ENCODE data around the gene QSOX1. TPM values are rescaled to one million over a fixed set of nuclear protein-coding genes. Genes with fewer than 3 reads are reported as not detected.
A peak's percentile ranks its signal among the peaks of the same experiment; 100 is the strongest.

The QSOX1 gene
- total and polyA plus RNA-seq, 9 of the 15 experiments (the other 6 are each of a cell fraction or from before 2014, with no cell fraction given): 4.0 to 53.1 (median 15.0) TPM

DNA sequence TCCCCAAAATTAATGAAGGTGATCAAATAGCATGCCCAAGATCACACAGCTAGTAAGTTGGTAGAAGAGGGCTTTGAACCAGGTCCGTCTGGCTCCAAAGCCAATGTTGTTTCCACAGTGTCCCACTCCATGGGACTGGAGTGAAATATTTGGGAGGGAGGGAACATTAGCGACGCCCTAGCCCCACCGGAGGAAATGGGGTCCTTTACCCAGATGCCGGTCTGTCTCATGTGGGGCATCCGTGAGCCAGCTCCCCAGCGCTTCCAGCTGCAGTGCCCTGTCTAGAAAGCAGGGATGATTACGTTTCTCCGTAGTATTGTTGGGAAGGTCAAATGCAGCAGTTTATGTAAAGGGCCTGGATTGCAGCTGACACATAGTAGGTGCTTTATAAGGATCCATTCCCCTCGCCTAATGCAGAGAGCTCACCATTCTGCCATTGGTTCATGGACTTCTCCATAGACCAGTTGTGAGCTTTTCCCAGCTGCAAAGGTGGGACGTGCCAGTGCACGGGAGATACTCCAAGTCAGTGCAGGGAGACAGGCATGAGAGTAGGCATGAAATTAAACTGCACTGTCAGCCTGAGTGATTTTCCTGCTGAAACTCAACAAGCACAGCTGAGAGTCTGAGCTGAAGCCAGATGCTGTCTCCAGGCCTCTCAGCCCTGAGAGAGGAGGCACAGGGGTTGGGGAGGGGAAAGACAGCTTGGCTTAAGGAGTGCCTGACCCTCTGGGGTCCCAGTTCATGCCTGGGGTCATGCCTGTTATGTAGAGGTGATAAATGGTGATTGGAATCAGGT lies 24.7 kb downstream of the QSOX1 start:
- H3K4me1 ChIP-seq (replicated peaks in 1 of 2; ENCODE audit: control insufficient read depth in 2 of 2, insufficient read depth in 2 of 2, low read length in 2 of 2): no peaks in the 10 kb centered on the region
- no peaks in the 10 kb centered on the region for H3K9me3 ChIP-seq (replicated peaks; ENCODE audit: control insufficient read depth, insufficient read depth, low read depth, low read length)
- BruUV-seq (replicated peaks): no TSS peak
- TF ChIP-seq, protein P1, sequence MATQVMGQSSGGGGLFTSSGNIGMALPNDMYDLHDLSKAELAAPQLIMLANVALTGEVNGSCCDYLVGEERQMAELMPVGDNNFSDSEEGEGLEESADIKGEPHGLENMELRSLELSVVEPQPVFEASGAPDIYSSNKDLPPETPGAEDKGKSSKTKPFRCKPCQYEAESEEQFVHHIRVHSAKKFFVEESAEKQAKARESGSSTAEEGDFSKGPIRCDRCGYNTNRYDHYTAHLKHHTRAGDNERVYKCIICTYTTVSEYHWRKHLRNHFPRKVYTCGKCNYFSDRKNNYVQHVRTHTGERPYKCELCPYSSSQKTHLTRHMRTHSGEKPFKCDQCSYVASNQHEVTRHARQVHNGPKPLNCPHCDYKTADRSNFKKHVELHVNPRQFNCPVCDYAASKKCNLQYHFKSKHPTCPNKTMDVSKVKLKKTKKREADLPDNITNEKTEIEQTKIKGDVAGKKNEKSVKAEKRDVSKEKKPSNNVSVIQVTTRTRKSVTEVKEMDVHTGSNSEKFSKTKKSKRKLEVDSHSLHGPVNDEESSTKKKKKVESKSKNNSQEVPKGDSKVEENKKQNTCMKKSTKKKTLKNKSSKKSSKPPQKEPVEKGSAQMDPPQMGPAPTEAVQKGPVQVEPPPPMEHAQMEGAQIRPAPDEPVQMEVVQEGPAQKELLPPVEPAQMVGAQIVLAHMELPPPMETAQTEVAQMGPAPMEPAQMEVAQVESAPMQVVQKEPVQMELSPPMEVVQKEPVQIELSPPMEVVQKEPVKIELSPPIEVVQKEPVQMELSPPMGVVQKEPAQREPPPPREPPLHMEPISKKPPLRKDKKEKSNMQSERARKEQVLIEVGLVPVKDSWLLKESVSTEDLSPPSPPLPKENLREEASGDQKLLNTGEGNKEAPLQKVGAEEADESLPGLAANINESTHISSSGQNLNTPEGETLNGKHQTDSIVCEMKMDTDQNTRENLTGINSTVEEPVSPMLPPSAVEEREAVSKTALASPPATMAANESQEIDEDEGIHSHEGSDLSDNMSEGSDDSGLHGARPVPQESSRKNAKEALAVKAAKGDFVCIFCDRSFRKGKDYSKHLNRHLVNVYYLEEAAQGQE (IDR thresholded peaks at IDR 0.05; ENCODE audit: borderline replicate concordance): no peak
- TF ChIP-seq, protein P1 (CRISPR knock-in tag; IDR thresholded peaks at IDR 0.05; ENCODE audit: low read depth): 0 out of 2 replicates have a peak, but pooled peaks have one; percentile 25
- TF ChIP-seq, protein P2, sequence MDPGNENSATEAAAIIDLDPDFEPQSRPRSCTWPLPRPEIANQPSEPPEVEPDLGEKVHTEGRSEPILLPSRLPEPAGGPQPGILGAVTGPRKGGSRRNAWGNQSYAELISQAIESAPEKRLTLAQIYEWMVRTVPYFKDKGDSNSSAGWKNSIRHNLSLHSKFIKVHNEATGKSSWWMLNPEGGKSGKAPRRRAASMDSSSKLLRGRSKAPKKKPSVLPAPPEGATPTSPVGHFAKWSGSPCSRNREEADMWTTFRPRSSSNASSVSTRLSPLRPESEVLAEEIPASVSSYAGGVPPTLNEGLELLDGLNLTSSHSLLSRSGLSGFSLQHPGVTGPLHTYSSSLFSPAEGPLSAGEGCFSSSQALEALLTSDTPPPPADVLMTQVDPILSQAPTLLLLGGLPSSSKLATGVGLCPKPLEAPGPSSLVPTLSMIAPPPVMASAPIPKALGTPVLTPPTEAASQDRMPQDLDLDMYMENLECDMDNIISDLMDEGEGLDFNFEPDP (CRISPR knock-in tag; IDR thresholded peaks at IDR 0.05): peak; percentile 34; the same call in 1 of the 2 replicates
- TF ChIP-seq ZKSCAN1 (IDR thresholded peaks at IDR 0.05; ENCODE audit: low read depth, low read length) (peak; percentile 93), ZNF263 (CRISPR knock-in tag; IDR thresholded peaks at IDR 0.05; ENCODE audit: borderline replicate concordance) (peak; percentile 2; the same call in 1 of the 2 replicates)
- TF ChIP-seq, protein P3, sequence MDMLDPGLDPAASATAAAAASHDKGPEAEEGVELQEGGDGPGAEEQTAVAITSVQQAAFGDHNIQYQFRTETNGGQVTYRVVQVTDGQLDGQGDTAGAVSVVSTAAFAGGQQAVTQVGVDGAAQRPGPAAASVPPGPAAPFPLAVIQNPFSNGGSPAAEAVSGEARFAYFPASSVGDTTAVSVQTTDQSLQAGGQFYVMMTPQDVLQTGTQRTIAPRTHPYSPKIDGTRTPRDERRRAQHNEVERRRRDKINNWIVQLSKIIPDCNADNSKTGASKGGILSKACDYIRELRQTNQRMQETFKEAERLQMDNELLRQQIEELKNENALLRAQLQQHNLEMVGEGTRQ (CRISPR knock-in tag; IDR thresholded peaks at IDR 0.05): no peak
- no peak for DNase-seq (ENCODE audit: extremely low read depth in 1 of 4, low spot score in 3 of 4)
- H3K4me2 ChIP-seq (ENCODE audit: insufficient read depth, low read length): no peak overlapping the region
- no peaks in the 10 kb centered on the region; the same call in 1 of the 2 replicates for H4K20me1 ChIP-seq (replicated peaks; ENCODE audit: control insufficient read depth, insufficient read depth, low read length)
- H3K27me3 ChIP-seq (ENCODE audit: control insufficient read depth in 2 of 2, insufficient read depth in 2 of 2, low read length in 2 of 2): no peaks in the 10 kb centered on the region
- H3K4me3 ChIP-seq: no peak overlapping the region
- POLR2A ChIA-PET: interaction anchor here (0.5 to 3.7 kb wide), 11 partner anchors 9 to 977 kb away, joined by 3 to 23 read pairs (median 5); no protein-coding TSS in a partner anchor
- CTCF ChIA-PET (ENCODE audit: low intra/inter-chr PET ratio): interaction anchor here (0.7 to 4.9 kb wide), 6 partner anchors 10 to 473 kb away, joined by 3 to 26 read pairs (median 6); no protein-coding TSS in a partner anchor
- in situ Hi-C loops (cut with MboI): no loop called here
- no peaks in the 10 kb centered on the region for H3K9me1 ChIP-seq (ENCODE audit: control insufficient read depth, insufficient read depth, low read length)
- no peaks in the 10 kb centered on the region; the same call in 2 of the 3 replicates for H3K36me3 ChIP-seq (ENCODE audit: control insufficient read depth, insufficient read depth, low read length)
- peak; percentile 26 for FAIRE-seq
- intact Hi-C loops (cut with micrococcal nuclease): loop anchor here (1.0 to 10.0 kb wide), 4 partner anchors 145 to 367 kb away; partner anchors contain the start of gene CEP350
- H3K79me2 ChIP-seq (ENCODE audit: control insufficient read depth, insufficient read depth, low read length): no peaks in the 10 kb centered on the region
- ATAC-seq: no peak
- WGBS (ENCODE audit: insufficient coverage, low coverage, missing lambda C conversion rate): 49% methylated on average over 12 of the region's 12 CpGs
- no peak overlapping the region for H3K27ac ChIP-seq (ENCODE audit: extremely low read depth, low read depth, low read length)
- H3K9ac ChIP-seq (ENCODE audit: insufficient read depth in 1 of 2, low read depth in 2 of 2, low read length in 2 of 2): no peak overlapping the region
- no peak overlapping the region for H2AFZ ChIP-seq (ENCODE audit: low read depth, low read length)

All from K562 (cell line).